Measurements from ENCODE around the gene PTPRG. TPM values are rescaled to one million over a fixed set of nuclear protein-coding genes. Genes with fewer than 3 reads are reported as not detected.
A peak's percentile ranks its signal among the peaks of the same experiment; 100 is the strongest.

The PTPRG gene
- total RNA-seq, 2 donors from 2014 or later = 0.31 to 1.3 TPM

DNA sequence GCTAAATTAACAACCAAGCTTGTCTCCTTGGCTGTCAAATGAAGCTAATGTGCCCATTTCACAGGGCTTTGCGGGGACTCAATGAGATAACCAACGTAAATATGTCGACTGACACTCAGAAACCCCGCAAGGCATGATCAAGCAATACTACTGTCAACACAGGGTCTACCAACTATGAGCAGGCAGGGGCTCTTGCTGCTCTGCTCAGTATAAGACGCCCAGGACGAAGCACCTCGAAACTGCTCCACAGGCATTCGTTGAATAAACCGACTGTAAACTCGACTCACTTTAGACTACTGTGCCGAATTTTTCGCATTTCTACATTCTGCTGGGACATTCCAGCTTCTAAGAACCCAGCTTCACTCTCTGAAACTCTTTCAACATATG, 757.0 kb downstream of the PTPRG start:
- H3K9me3 Mint-ChIP-seq = peaks cover 2 to 6% of the 10 kb centered on the region in 2 donors
- H3K4me1 Mint-ChIP-seq (ENCODE audit: low read depth) = peaks cover 11% of the 10 kb centered on the region
- DNase-seq = no peak
- H3K36me3 Mint-ChIP-seq (ENCODE audit: insufficient read depth in 2 of 2) = peaks cover 2 to 8% of the 10 kb centered on the region in 2 donors
- ATAC-seq (replicated peaks in 1 of 2) = peak in 1 of 2 donors; percentile 15
- peaks cover 32% of the 10 kb centered on the region for H3K27me3 Mint-ChIP-seq (ENCODE audit: low read depth)
- peak overlapping the region; percentile 92 to 96 for H3K4me3 Mint-ChIP-seq
- peak overlapping the region; percentile 96 for H3K27ac Mint-ChIP-seq

DNA sequence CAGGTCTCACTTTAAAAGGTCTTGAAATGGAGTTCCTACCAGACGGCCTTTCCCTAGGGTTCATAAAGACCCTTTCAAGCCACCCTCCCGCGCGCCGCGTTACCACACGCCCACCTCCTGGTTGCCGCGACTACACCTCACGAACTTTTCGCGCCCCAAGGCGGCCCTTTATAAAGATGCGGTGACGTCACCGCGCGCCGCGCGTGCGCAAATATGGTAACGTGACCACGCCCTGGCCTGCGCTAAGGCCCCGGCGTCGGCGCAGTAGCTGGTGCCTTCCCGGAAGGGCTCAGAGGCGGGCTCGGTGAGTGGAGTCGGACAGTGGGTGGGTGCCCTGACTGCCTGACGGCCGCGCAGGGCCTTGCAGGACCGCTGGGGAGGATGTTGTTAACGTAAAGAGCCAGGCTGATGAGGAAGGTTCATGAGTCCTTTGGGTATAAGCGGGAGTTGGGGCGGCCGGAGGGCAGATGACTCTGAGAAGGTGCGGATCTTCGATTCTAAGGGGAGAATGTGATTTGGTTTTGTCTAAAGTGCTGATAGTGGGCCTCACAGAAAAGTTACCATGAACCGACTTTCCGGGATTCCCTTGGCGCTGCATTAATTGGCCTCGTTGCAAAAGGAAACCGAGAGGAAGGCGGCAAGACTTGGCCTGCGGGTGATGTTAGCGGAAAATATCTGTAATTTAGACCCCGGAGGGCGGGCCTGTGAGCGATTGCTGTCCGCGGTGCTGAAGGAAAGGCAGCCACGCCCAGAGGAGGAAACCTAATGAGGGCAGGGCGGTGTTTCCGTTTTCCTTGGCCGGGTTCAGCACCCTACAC, 757.6 kb downstream of the PTPRG start:
- Mint-ChIP-seq H3K4me1 (ENCODE audit: low read depth) (peaks cover 11% of the 10 kb centered on the region), H3K27ac (peak overlapping the region; percentile 96), H3K36me3 (ENCODE audit: insufficient read depth in 2 of 2) (peaks cover 2 to 8% of the 10 kb centered on the region in 2 donors), H3K4me3 (peak overlapping the region; percentile 92 to 96), H3K9me3 (peaks cover 2 to 6% of the 10 kb centered on the region in 2 donors), H3K27me3 (ENCODE audit: low read depth) (peaks cover 32% of the 10 kb centered on the region)
- DNase-seq = peak; percentile 62 to 64
- ATAC-seq (replicated peaks in 1 of 2) = peak; percentile 96 to 97

DNA sequence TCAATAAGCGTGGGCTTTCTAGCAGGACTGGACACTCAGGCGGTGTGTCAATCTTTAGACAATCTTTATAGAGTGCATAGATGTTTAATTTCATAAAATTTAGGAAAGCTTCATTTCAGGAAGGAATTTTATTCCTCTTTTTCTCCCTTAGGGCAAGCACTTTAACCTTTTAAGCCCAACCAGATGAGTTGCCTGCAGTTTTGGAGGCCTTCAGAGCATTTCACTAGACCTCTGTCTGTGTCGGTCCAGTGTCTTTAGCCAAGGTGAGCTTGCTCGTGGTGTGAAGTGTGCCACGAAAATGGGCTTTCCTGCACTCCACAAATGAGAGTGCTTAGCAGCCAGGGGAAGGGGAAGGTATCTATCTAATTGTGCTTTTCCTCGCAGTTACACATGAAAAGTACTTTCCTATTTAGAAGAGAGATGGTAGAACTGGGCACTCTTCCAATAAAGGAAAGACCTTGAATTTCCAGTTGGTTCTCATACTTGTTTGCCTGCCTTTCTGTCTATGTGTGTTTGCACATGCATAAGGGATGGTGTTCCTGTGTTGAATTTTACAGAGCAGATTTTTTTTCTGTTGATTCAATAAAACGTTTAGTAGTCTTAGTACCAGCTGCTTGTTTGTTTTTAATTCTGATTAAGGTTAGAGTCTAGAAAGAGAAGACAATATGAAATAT, 758.3 kb downstream of the PTPRG start:
- Mint-ChIP-seq H3K27me3 (ENCODE audit: low read depth) (peaks cover 28% of the 10 kb centered on the region), H3K4me3 (peak overlapping the region; percentile 92 to 96), H3K9me3 (peaks cover 2 to 6% of the 10 kb centered on the region in 2 donors), H3K4me1 (ENCODE audit: low read depth) (peaks cover 11% of the 10 kb centered on the region), H3K36me3 (ENCODE audit: insufficient read depth in 2 of 2) (peaks cover 2 to 8% of the 10 kb centered on the region in 2 donors), H3K27ac (no peak overlapping the region)
- ATAC-seq (replicated peaks in 1 of 2) (no peak), DNase-seq (no peak)

DNA sequence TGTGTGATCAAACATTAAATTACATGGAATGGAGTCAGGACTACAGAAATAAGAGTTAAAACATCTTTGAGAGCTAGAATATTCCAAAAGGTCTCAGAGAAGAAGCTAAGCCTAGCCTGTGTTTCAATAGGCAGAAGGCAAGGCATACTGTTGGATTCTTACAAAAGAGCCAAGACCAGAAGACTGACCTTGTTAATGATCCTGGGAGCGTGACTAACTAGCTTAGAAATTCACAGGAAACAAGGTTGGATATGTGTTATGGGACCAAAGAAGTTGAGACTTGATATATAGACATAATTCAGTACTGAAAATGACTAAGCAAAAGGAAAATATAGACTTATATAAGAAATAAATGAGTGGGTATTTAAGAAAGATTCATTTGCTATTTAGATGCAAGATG, 761.9 kb downstream of the PTPRG start:
- H3K27me3 Mint-ChIP-seq (ENCODE audit: low read depth) = peaks cover 8% of the 10 kb centered on the region
- H3K9me3 Mint-ChIP-seq = peaks cover 0 to 3% of the 10 kb centered on the region in 2 donors
- H3K4me3 Mint-ChIP-seq = no peak overlapping the region
- H3K27ac Mint-ChIP-seq = no peak overlapping the region
- ATAC-seq (replicated peaks in 1 of 2) (no peak), DNase-seq (no peak)
- H3K4me1 Mint-ChIP-seq (ENCODE audit: low read depth) = peaks cover 11% of the 10 kb centered on the region
- peaks cover 2 to 5% of the 10 kb centered on the region in 2 donors for H3K36me3 Mint-ChIP-seq (ENCODE audit: insufficient read depth in 2 of 2)

DNA sequence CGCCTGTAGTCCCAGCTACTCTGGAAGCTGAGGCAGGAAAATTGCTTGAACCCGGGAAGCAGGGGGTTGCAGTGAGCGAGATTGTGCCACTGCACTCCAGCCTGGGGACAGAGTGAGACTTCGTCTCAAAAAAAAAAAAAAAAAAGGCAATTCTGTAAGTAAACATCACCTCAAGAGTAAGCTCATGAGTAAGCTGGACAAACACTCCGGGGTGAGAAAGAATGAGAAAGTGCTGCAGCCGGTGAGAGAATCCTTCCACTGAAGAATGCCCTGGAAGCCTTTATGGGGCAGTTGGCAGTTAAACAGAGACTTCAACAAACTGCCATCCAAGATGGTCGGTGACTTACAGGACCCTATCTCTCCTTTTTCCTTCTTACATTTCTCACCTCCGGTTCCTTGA, 764.5 kb downstream of the PTPRG start:
- no peaks in the 10 kb centered on the region for H3K4me1 Mint-ChIP-seq (ENCODE audit: low read depth)
- no peaks in the 10 kb centered on the region for H3K36me3 Mint-ChIP-seq (ENCODE audit: insufficient read depth in 2 of 2)
- H3K27me3 Mint-ChIP-seq (ENCODE audit: low read depth) = peaks cover 6% of the 10 kb centered on the region
- H3K4me3 Mint-ChIP-seq = no peak overlapping the region
- peaks cover 0 to 1% of the 10 kb centered on the region in 2 donors for H3K9me3 Mint-ChIP-seq
- ATAC-seq (replicated peaks in 1 of 2) = no peak
- H3K27ac Mint-ChIP-seq = no peak overlapping the region
- no peak for DNase-seq

DNA sequence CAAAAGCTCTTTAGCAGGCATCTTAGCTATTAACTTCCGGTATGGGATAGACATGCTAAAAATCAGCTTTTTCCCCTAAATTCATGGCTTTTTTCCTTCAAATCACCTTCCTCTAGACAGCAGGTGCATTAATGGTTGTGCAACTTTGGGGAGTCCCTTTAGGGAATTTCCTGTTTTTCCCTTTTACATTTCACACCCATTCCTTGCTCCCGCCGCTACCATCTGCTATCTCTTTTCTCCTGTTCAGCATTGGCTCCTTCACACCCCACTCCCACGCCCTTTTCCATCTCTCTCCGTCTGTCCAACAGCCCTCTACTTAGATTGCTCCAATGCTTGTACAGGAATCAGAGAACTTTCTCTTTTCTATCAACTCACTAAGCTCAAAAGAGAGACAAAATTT, 768.6 kb downstream of the PTPRG start:
- Mint-ChIP-seq H3K4me1 (ENCODE audit: low read depth) (no peaks in the 10 kb centered on the region), H3K9me3 (no peaks in the 10 kb centered on the region), H3K36me3 (ENCODE audit: insufficient read depth in 2 of 2) (no peaks in the 10 kb centered on the region), H3K27ac (no peak overlapping the region), H3K27me3 (ENCODE audit: low read depth) (peaks cover 6% of the 10 kb centered on the region), H3K4me3 (no peak overlapping the region)
- ATAC-seq (replicated peaks in 1 of 2) (no peak), DNase-seq (no peak)

DNA sequence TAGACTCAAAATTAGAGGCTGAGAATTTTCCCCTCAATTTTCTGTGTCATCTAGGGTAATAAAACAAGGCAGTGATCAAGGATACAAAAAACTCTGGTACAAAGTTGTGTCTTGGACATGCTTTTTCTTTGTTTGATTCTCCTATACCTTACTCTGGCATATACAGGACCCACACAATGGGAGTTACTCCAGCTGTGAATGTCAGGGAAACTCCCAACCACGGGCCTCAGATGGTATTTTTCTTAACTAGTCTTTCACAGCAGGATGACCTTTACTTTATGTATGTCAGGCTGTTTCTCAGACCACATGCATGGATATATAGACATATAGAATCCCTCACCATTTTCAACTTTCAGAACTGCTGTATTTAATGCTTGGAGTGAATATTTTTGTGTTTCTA, 770.6 kb downstream of the PTPRG start:
- ATAC-seq (replicated peaks in 1 of 2) = no peak
- no peak for DNase-seq

DNA sequence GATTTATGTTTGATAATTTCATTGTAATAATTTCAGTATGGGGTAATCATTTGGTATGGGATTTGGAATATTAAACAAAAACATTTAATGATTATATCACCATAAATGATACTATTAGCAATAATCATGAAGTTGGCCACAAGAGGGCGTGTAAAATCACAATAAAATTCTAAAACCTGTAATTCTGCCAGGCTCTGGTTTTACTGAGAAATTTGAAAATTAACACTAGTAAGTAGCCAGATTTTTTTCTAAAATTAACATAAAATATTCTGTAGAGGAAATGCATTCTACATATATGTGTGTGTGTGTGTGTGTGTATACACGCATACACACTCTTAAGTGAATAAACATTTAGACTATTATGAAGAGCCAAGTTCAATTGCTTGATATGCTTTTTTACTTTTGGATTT, 771.5 kb downstream of the PTPRG start:
- H3K4me3 Mint-ChIP-seq = no peak overlapping the region
- no peaks in the 10 kb centered on the region for H3K36me3 Mint-ChIP-seq (ENCODE audit: insufficient read depth in 2 of 2)
- DNase-seq (no peak), ATAC-seq (replicated peaks in 1 of 2) (no peak)
- no peaks in the 10 kb centered on the region for H3K4me1 Mint-ChIP-seq (ENCODE audit: low read depth)
- H3K27ac Mint-ChIP-seq = no peak overlapping the region
- no peaks in the 10 kb centered on the region for H3K9me3 Mint-ChIP-seq
- H3K27me3 Mint-ChIP-seq (ENCODE audit: low read depth) = peaks cover 6% of the 10 kb centered on the region

More for the DNA sequence above, 770.6 kb downstream of the PTPRG start:
- no peak overlapping the region for H3K4me3 Mint-ChIP-seq
- H3K36me3 Mint-ChIP-seq (ENCODE audit: insufficient read depth in 2 of 2) = no peaks in the 10 kb centered on the region
- H3K27me3 Mint-ChIP-seq (ENCODE audit: low read depth) = peaks cover 6% of the 10 kb centered on the region
- no peak overlapping the region for H3K27ac Mint-ChIP-seq
- H3K4me1 Mint-ChIP-seq (ENCODE audit: low read depth) = no peaks in the 10 kb centered on the region
- H3K9me3 Mint-ChIP-seq = no peaks in the 10 kb centered on the region

DNA sequence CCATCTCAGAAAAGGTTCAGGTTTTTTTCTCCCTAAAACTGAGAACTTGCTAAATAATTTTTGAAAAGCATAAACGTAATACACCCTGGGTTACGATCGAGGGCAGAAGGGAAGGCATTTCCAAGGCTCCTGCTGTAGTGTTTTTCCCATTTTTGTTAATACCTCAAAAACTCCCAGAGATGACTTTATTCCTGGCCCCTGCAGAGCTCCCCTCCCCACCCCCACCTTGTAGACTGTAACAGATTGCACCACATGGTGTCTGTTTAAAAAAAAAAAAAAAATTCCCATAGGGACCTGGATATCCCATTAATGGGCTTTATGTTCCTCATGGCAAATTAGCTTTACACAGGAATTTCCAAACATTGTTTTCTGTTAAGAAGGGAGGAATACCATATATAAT, 773.8 kb downstream of the PTPRG start:
- H3K27ac Mint-ChIP-seq = no peak overlapping the region
- no peak overlapping the region for H3K4me3 Mint-ChIP-seq
- H3K36me3 Mint-ChIP-seq (ENCODE audit: insufficient read depth in 2 of 2) = no peaks in the 10 kb centered on the region
- peaks cover 2% of the 10 kb centered on the region for H3K27me3 Mint-ChIP-seq (ENCODE audit: low read depth)
- DNase-seq (no peak), ATAC-seq (replicated peaks in 1 of 2) (no peak)
- H3K4me1 Mint-ChIP-seq (ENCODE audit: low read depth) = no peaks in the 10 kb centered on the region
- H3K9me3 Mint-ChIP-seq = peaks cover 0 to 1% of the 10 kb centered on the region in 2 donors

DNA sequence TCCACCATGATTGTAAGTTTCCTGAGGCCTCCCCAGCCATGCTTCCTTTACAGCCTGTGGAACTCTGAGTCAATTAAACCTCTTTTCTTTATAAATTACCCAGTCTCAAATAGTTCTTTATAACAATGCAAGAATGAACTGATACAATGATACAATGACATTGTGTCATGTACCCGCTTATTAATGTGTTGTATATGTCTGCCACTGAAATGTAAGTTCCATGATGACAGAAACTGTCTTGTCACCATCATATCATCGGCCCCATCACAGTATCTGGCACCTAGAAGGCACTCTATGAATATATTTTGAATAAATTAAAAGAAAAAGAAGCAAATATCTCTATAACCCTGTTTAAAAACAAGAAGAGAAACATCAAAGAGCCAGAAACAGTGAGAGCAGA, 782.4 kb downstream of the PTPRG start:
- H3K27me3 Mint-ChIP-seq (ENCODE audit: low read depth) = peaks cover 18% of the 10 kb centered on the region
- no peak for DNase-seq
- peaks cover 1 to 2% of the 10 kb centered on the region in 2 donors for H3K9me3 Mint-ChIP-seq
- H3K4me1 Mint-ChIP-seq (ENCODE audit: low read depth) = no peaks in the 10 kb centered on the region
- no peak overlapping the region for H3K4me3 Mint-ChIP-seq
- H3K27ac Mint-ChIP-seq = no peak overlapping the region
- no peak for ATAC-seq (replicated peaks in 1 of 2)
- no peaks in the 10 kb centered on the region for H3K36me3 Mint-ChIP-seq (ENCODE audit: insufficient read depth in 2 of 2)

All from activated T-cell treated with anti-CD3 and anti-CD28 coated beads, Interleukin-2, amount 50 U/mL, for 72 hours (primary cell).